ENCODE data around the gene FREY1.

FREY1 gene

GRCh38 chr11:45870706-45871105 is 36.4 kb downstream of the FREY1 start:
- DNase-seq (ENCODE audit: low read depth in 2 of 2) = no peak

GRCh38 chr11:45869551-45869950 is 37.5 kb downstream of the FREY1 start:
- no peak for DNase-seq (ENCODE audit: low read depth in 2 of 2)

- no peak for DNase-seq (ENCODE audit: low read depth in 2 of 2)
Observed at GRCh38 chr11:45864041-45864440, 43.0 kb downstream of the FREY1 start.

GRCh38 chr11:45860764-45861510 is 46.1 kb downstream of the FREY1 start:
- DNase-seq (ENCODE audit: low read depth in 2 of 2) = no peak

GRCh38 chr11:45860348-45860747 is 46.7 kb downstream of the FREY1 start:
- DNase-seq (ENCODE audit: low read depth in 2 of 2) = no peak

GRCh38 chr11:45859661-45860140 is 47.4 kb downstream of the FREY1 start:
- DNase-seq (ENCODE audit: low read depth in 2 of 2) = no peak

- DNase-seq (ENCODE audit: low read depth in 2 of 2) = no peak
Observed at GRCh38 chr11:45858751-45859398, 48.2 kb downstream of the FREY1 start.

- DNase-seq (ENCODE audit: low read depth in 2 of 2) = no peak
Observed at GRCh38 chr11:45857961-45858474, 49.1 kb downstream of the FREY1 start.

All from stimulated activated CD8-positive, alpha-beta memory T cell treated with anti-CD3 and anti-CD28 coated beads, Interleukin-15, amount 100 ng/mL, for 48 hours (primary cell).